A549 (cell line): Measurements from ENCODE around the gene PRR5L.

Experiments
- EP300 ChIP-seq, 2 experiments: fragments of >200 bp; sonication (Bioruptor Twin); formaldehyde crosslinking; IDR thresholded peaks; 2 replicates in 1 of 2; 3 replicates in 1 of 2; pipeline ENCODE4 v1.6.1; 2016 to 2017
- HOXB13 ChIP-seq: fragments of 250-450 bp; sonication (Bioruptor Pico); IDR thresholded peaks from 2 replicates; pipeline ENCODE4 v1.5.0; 2020; ENCODE audit warnings: low read depth, mild to moderate bottlenecking, moderate library complexity
- MAFK ChIP-seq: fragments of 450-650 bp; IDR thresholded peaks from 2 replicates; pipeline ENCODE4 v1.6.1; 2014; ENCODE audit not compliant: partially characterized antibody
- MYC ChIP-seq: IDR thresholded peaks from 2 replicates; pipeline ENCODE4 v1.6.1; 2012; ENCODE audit warnings: mild to moderate bottlenecking, inconsistent platforms, low read length, improper control_type of control experiment, borderline replicate concordance
- NR3C1 ChIP-seq: fragments of >200 bp; sonication (Bioruptor Twin); formaldehyde crosslinking; IDR thresholded peaks from 3 replicates; pipeline ENCODE4 v1.6.1; 2017
- POLR2A ChIP-seq: IDR thresholded peaks from 2 replicates; pipeline ENCODE4 v1.6.1; 2012; ENCODE audit warnings: mild to moderate bottlenecking, low read length
- RAD21 ChIP-seq, 2 experiments: fragments of >200 bp in 1 of 2; sonication (Bioruptor Twin) in 1 of 2; formaldehyde crosslinking in 1 of 2; IDR thresholded peaks in 1 of 2; conservative IDR thresholded peaks in 1 of 2; 2 replicates in 1 of 2; 3 replicates in 1 of 2; pipeline ENCODE4 v1.6.1; 2012 to 2018; ENCODE audit warnings: inconsistent platforms in 1 of 2
- RNF2 ChIP-seq: fragments of 200-600 bp; sonication (generic); IDR thresholded peaks from 2 replicates; pipeline ENCODE4 v1.6.1; 2016; ENCODE audit warnings: low read depth, mild to moderate bottlenecking, antibody characterized with exemption, moderate library complexity, borderline replicate concordance
- SMC3 ChIP-seq: fragments of >200 bp; sonication (Bioruptor Twin); formaldehyde crosslinking; IDR thresholded peaks from 3 replicates; pipeline ENCODE4 v1.6.1; 2018; ENCODE audit warnings: inconsistent platforms
- TF ChIP-seq, protein P1 (sequence below): fragments of >200 bp; sonication (Bioruptor Twin); formaldehyde crosslinking; IDR thresholded peaks from 3 replicates; pipeline ENCODE4 v1.5.1; 2016
- TF ChIP-seq, protein P2 (sequence below): IDR thresholded peaks from 2 replicates; pipeline ENCODE4 v1.6.1; 2012
- TF ChIP-seq, protein P3 (sequence below): fragments of 150-350 bp; IDR thresholded peaks from 2 replicates; pipeline ENCODE4 v1.6.1; 2014; ENCODE audit warnings: low read depth, mild to moderate bottlenecking, low read length

DNA sequence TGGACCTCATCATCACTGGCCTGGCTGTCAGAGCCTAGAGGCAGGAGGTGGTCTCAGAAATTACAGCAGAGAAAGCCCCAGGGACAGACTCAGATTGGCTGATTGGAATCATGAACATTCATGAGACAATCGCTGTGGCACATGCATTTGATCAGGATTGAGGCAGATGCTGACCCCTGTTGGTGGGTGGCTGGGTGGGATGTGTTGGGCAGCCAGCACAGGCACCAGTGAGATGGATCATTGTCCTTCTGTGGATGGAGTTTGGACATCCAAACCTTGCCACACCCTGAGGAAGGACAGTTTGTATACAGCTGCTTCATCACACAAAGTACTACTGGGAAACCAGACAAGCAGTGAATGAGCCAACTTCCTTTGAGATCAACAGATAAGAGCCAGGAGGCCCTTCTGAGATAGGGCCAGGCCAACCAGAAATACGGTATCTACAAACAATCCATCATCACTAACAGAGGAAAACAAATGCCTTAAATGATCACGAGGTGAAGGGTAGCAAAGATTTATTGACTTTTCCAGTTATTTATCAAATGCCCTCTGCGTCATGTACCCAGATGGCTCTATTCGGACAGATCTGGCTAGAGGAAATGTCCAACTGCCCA is 24.2 kb upstream of the PRR5L start:
- TF ChIP-seq SMC3 (no peak), POLR2A (no peak), MAFK (no peak), RNF2 (no peak), EP300 (IDR thresholded peaks at IDR 0.05) (no peak), MYC (no peak), RAD21 (conservative IDR thresholded peaks at IDR 0.05 in 1 of 2, IDR thresholded peaks at IDR 0.05 in 1 of 2) (no peak), HOXB13 (CRISPR knock-in tag) (no peak), NR3C1 (no peak)
- TF ChIP-seq, protein P1, sequence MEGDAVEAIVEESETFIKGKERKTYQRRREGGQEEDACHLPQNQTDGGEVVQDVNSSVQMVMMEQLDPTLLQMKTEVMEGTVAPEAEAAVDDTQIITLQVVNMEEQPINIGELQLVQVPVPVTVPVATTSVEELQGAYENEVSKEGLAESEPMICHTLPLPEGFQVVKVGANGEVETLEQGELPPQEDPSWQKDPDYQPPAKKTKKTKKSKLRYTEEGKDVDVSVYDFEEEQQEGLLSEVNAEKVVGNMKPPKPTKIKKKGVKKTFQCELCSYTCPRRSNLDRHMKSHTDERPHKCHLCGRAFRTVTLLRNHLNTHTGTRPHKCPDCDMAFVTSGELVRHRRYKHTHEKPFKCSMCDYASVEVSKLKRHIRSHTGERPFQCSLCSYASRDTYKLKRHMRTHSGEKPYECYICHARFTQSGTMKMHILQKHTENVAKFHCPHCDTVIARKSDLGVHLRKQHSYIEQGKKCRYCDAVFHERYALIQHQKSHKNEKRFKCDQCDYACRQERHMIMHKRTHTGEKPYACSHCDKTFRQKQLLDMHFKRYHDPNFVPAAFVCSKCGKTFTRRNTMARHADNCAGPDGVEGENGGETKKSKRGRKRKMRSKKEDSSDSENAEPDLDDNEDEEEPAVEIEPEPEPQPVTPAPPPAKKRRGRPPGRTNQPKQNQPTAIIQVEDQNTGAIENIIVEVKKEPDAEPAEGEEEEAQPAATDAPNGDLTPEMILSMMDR = no peak
- TF ChIP-seq, protein P2, sequence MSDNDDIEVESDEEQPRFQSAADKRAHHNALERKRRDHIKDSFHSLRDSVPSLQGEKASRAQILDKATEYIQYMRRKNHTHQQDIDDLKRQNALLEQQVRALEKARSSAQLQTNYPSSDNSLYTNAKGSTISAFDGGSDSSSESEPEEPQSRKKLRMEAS = no peak
- TF ChIP-seq, protein P3, sequence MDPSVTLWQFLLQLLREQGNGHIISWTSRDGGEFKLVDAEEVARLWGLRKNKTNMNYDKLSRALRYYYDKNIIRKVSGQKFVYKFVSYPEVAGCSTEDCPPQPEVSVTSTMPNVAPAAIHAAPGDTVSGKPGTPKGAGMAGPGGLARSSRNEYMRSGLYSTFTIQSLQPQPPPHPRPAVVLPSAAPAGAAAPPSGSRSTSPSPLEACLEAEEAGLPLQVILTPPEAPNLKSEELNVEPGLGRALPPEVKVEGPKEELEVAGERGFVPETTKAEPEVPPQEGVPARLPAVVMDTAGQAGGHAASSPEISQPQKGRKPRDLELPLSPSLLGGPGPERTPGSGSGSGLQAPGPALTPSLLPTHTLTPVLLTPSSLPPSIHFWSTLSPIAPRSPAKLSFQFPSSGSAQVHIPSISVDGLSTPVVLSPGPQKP = no peak
